GM12878 (cell line): ENCODE results near the gene CAPS.

Experiments used
- RAD21 ChIP-seq: IDR thresholded peaks from 2 replicates; pipeline ENCODE4 v1.6.1; 2011; ENCODE audit warnings: mild to moderate bottlenecking, low read depth, low read length, moderate library complexity; ENCODE audit not compliant: insufficient read depth
- SMAD5 ChIP-seq: IDR thresholded peaks from 2 replicates; pipeline ENCODE4 v1.6.1; 2016; ENCODE audit warnings: antibody characterized with exemption, low read depth

- TF ChIP-seq RAD21 (no peak), SMAD5 (no peak)
These were observed 1.7 kb downstream of the CAPS start for GRCh38 chr19:5915782-5916165.
